NCI-H524 treated with DMSO at 0.1 percent for 48 hours (cell line): ENCODE data around the gene DHDDS.
"Not testable (repeated sequence)": the region's sequence is repeated elsewhere in the genome, so short reads cannot be mapped to it uniquely, and the experiment has no call there.

Experiments
- DNase-seq: peaks from one replicate; lab custom pipeline; 2025; lab: John Stamatoyannopoulos, UW

DHDDS gene, protein sequence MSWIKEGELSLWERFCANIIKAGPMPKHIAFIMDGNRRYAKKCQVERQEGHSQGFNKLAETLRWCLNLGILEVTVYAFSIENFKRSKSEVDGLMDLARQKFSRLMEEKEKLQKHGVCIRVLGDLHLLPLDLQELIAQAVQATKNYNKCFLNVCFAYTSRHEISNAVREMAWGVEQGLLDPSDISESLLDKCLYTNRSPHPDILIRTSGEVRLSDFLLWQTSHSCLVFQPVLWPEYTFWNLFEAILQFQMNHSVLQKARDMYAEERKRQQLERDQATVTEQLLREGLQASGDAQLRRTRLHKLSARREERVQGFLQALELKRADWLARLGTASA

DNA sequence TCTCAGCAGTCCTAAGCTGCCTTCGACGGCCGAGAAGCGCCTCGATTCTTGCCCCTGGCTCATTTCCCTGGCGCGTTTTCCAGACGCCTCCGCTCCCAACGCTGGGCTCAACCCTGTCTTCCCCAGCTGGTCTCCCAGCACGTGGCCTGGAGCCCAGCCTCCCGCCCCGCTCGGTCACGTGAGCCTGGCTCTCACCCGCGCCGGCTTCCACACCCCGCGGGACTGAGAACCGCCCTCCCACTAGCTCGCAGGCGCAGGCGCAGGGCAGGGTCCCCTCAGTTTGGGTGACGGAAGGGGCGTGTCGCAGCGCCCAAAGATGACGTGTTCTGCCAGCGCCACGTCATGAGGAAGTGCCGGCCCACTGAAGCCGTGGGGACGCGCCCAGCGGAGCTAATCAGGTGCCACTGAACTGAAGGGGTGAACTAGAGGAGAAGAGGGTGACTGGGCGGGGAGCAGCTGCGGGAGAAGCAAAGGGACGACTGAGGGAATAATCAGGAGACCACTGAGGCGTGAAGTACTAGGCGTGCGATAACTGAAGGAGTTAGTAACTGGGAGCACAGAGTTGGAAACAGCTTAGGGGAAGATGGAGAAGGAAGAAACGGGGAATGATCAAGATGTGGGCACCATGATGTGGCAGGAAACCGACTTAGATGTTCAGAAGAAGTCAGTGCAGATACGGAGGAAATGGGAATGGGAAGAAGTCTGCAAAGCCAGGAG is at the start of gene DHDDS:
Gene DHDDS, plus strand, starts transcription at position 343 of the 717 bp plus-strand sequence. CDS start 625 bp downstream, outside the sequence.
- DNase-seq, result peak; percentile 87

DNA sequence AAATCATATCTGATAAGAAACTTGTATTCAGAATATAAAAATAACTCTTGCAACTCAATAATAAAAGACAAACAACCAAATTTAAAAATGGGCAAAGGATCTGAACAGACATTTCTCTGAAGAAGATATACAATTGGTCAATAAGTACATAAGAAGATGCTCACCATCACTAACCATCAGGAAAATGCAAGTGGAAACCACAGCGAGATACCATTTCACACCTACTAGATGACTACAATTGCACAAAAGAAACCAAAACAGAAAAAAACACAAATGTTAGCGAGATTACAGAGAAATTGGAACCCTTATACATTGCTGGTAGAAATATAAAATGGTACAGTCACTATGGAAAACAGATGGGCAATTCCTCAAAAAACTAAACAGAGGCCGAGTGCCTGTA is 48.0 kb upstream of the DHDDS start:
- no peak for DNase-seq

DNA sequence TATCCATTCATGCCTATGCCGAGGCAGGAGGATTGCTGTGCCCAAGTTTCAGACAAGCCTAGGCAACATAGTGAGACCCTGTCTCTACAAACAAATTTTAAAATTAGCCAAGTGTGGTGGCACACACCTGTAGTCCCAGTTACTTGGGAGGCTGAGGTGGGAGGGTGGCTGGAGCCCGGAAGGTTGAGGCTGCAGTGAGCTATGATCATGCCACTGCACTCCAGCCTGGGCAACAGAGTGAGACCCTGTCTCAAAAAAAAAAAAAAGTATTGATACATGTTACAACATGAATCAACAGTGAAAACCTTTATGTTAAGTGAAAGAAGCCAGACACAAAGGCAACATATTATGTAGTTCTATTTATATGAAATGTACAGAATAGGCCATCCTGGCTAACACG is 47.1 kb upstream of the DHDDS start:
- not testable (repeated sequence) for DNase-seq

- no peak for DNase-seq
These were observed 44.7 kb upstream of the DHDDS start for GRCh38 chr1:26387447-26387846.

DNA sequence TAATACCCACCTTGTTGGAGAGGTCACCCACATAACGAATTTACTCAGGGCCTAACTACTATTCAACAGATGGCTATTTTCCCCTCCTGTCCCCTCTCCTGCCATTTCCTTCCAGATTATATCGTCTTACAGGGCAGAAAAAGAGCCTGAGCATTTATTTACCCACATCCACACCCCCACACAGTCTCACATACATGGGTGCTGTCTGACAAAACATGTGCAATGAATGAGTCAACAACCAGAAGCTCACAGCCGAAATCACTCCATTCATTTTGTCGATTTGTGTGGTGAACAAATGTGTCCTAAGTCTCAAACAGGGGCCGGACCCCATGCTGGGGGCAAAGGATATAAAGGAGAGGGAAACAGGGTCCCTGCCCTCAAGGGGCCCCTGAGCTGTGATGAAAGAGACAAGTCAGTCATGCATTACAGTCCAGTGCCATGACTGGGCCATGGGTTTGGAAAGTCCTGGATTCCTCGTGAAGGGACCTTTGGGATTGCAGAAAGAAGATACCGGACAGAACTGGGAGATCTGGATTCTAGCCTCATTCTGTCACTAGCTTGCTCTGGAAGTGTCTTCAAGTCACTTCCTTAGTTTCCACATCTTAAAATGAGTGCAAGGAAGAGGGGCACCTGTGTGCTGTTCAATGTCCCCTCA is 43.2 kb upstream of the DHDDS start:
- DNase-seq, result no peak

GRCh38 chr1:26389604-26390247 is 42.4 kb upstream of the DHDDS start:
- no peak for DNase-seq

DNA sequence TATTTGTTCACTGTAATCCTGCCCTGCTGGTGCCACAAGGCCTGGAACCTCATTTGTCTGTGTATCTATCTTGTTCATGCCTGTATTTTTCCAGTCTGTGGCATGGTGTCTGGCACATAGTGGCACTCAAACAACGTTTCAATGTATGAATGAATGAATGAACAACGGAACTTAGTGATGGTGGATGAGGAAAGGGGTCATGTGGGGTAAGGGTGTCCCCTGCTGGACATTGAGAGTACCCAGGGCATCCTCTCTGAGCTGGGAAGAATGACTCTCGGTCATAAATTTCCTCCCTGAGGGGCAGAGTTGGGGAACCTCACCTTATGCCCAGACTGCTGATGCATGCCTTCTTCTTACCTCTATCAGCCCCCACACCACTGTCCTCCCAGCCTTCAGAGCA is 40.7 kb upstream of the DHDDS start:
- DNase-seq, result no peak

DNA sequence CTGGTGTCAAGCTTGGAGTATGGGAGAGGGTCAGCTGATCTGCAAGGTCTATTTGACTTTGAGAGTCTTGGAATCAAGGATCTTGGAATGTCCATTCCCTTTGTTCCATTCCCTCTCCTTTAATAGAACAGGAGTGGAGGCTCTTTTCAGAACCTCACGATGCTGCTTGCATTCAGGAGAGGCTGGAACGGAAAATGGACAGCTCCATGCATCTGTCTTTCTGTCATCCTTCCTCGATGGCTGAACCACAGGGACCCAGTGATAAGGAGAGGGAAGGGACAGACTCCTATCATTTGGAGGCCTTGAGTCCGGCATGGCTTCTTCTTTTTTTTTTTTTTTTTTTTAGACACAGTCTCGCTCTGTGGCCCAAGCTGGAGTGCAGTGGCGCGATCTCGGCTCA is 36.4 kb upstream of the DHDDS start:
- no peak for DNase-seq

DNA sequence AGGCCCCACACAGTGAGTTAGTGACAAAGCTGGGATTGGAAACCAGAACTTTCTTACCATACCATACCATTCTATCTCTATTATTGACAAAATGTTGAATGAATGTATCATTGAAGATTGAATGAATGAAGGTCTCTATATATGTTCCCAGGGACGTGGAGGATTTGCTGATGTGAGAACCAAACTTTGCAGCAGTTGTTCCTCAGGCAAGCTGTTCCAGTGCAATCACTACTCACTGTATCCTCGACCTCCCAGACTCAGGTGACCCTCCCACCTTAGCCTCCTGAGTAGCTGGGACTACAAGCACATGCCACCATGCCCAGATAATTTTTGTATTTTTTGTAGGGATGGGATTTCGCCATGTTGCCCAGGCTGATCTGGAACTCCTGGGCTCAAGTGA is 33.1 kb upstream of the DHDDS start:
- no peak for DNase-seq

DNA sequence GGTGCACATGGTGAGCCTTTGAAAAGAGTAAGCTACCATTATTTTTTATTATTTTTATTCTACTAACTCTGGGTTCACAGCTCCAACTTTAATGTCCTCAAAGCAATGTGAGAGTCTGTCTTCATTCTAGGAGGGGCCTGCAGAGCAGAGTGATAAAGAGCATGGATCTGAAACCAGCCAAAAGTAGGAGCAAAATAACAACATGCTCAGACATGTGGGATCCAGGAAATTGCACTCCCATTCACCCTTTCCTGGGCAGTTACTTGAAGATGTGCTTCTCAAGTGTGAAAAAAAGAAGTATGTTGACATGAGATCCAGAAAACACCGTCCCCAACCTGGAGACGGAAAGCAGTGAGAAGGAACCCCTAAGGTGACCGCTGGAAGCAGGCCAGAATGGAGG is 30.2 kb upstream of the DHDDS start:
- no peak for DNase-seq

GRCh38 chr1:26403656-26404055 is 28.5 kb upstream of the DHDDS start:
- DNase-seq, result no peak

DNA sequence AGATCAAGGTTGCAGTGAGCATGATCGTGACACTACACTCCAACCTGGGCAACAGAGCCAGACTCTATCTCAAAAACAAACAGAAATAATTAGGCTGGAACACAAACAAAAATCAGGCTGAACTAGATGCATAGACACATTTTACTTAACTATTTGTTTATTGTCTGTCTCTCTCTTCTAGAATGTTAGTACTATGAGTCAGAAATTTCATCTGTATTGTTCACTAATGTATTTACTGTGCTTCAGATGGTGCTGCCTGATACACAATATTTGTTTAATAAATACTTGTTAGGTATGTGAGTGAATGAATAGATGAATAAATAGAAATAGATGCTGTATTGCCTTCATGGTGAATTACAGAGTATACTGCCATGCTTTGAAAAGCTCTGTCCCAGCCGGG is 27.5 kb upstream of the DHDDS start:
- DNase-seq, result no peak

DNA sequence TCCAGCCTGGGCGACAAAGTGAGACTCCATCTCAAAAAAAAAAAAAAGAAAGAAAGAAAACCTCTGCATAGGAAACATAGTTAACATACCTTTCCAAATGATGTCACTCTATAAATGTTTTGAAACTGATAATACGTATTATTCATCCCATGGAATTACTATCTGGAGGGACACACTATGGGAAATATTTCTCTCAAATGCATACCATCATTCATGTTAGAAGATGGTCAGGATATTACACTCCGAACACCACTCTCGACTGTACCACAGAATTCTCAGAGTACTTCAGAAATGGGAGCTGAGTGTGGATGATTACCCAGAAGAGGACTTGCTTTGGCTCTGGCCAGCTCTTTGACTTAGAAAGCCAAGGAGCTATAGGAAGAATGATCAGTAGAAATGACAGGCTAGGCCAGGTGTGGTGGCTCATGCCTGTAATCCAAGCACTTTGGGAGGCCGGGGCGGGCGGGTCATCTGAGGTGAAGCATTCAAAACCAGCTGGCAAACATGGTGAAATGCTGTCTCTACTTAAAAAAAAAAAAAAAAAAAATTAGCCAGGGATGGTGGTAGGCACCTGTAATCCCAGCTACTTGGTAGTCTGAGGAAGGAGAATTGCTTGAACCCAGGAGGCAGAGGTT is 26.7 kb upstream of the DHDDS start:
- DNase-seq, result no peak

DNA sequence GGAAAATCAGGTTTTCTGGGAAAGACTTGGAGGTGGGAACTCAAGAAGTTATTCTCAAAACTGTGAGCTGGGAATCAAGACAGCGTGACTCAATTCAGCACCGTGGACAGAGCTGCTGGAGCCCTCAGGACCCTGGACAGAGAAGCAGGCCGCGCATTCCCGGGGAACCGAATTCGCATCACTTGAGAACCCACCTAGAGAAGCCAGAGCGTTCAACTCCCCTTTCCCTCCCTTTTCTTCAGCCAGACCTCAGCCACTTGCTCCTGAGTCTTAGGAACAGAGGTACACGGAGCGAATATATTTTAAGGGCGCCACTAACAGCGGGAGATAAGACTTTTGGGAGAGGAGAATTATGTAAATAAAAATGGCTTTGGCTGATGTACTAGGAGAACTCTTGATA is 23.5 kb upstream of the DHDDS start:
- no peak for DNase-seq

GRCh38 chr1:26409191-26409807 is 22.8 kb upstream of the DHDDS start:
- DNase-seq, result no peak

DNA sequence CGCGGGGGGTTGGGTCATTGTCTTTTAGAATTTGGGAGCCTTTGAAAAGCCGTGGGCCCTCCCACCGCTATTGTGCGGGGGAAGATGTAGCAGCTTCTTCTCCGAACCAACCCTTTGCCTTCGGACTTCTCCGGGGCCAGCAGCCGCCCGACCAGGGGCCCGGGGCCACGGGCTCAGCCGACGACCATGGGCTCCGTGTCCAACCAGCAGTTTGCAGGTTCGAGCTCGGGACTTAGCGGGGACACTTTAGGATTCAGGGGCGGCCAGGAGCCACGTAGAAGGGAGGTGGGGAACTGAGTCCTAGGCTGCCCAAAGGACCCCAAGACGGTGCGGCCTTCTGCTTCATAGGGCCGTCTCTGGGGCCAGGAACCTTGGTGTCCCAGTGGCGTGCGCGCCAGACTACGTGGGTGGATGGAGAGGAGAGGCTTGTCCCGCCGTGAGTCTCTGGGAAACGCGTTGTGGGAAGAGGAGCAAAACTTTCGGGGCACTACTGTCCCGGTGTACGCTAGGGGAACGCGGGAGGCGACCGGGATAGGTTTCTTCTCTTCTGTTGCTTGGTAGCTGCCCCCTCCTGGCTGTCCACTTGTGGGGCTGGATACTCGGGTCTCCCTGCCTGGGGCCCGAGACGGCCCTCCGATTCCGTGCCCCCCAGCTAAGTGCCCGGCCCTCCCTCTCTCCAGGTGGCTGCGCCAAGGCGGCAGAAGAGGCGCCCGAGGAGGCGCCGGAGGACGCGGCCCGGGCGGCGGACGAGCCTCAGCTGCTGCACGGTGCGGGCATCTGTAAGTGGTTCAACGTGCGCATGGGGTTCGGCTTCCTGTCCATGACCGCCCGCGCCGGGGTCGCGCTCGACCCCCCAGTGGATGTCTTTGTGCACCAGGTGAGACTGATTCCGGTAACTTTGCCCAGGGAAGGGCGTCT is 21.2 kb upstream of the DHDDS start, which contains the start of gene LIN28A:
Gene LIN28A, plus strand, starts transcription at position 112 of the 918 bp plus-strand sequence. Its CDS starts 75 bp downstream, at position 187.
- DNase-seq, result no peak

- DNase-seq, result no peak
These were observed 20.5 kb upstream of the DHDDS start for GRCh38 chr1:26411624-26412074.

GRCh38 chr1:26412180-26412840 is 19.8 kb upstream of the DHDDS start:
- DNase-seq, result no peak

DNA sequence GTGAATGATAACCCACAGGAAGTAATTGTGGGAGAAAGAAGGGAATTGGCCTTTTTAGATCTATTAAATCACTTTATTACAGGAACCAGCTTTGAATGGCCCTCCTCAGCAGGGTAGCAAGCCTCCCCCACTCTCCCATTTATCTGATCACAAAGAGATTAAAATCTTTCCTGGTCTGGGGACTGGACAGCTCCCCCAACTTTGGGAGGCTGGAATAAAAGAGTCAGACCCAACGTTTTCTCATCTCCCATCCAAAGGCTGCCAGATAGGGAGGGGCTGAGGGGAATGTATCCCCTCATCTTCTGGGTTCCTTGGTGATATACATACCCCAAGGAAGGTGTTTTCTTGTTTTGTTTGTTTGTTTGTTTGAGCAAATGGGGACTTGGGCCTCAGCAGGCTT is 19.1 kb upstream of the DHDDS start:
- DNase-seq, result no peak
